Measurements from ENCODE around the gene DCTN3. TPM values are rescaled to one million over a fixed set of nuclear protein-coding genes. Genes with fewer than 3 reads are reported as not detected.
A peak's percentile ranks its signal among the peaks of the same experiment; 100 is the strongest.

The DCTN3 gene
- total and polyA plus RNA-seq, 9 of the 15 experiments (the other 6 are each of a cell fraction or from before 2014, with no cell fraction given), result 11.0 to 51.0 (median 41.9) TPM

DNA sequence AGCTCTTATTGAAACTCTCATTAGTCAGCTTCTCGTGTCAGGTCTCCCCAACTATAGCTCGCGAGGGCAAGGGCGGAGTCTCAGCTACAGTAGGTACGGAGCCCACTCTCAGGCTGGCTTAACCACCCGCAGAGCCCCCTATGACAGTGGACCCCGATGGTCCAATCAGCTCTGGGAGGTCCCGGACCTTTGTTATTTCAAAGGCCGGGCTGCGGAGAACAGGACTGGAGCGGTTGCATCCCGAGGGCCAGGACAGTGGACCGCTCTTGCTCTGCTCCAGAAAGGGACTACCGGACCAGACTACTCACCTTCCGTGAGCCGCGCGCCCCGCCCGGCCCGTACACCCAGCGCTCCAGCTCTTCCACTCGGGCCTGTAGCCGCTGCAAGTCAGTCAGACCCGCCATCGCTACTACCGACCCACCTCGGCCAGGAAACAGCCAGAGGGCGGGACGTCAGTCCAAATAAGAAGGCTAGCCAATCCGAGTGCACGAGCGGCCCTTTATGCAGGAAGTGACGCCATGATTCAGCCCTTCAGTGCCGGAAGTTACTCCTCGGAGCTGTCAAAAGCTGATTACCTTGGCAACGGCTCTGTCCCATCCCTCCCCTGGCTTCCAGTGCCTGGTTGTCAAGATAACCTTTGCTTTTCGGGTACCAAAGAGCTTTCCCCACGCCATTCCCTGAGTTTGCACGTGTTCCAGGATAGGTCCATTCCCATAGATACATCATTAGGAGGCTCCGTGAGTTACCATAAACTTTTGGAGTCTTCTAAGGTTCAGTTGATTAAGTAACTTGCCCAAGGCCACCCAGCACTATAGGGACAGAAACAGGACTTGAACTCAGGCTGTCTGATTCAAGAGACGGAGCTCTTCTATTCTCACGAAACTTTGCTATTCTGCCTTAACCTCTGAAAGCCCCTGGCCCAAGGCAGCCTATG, at the start of gene DCTN3 (continued):
- TF ChIP-seq, protein P1, sequence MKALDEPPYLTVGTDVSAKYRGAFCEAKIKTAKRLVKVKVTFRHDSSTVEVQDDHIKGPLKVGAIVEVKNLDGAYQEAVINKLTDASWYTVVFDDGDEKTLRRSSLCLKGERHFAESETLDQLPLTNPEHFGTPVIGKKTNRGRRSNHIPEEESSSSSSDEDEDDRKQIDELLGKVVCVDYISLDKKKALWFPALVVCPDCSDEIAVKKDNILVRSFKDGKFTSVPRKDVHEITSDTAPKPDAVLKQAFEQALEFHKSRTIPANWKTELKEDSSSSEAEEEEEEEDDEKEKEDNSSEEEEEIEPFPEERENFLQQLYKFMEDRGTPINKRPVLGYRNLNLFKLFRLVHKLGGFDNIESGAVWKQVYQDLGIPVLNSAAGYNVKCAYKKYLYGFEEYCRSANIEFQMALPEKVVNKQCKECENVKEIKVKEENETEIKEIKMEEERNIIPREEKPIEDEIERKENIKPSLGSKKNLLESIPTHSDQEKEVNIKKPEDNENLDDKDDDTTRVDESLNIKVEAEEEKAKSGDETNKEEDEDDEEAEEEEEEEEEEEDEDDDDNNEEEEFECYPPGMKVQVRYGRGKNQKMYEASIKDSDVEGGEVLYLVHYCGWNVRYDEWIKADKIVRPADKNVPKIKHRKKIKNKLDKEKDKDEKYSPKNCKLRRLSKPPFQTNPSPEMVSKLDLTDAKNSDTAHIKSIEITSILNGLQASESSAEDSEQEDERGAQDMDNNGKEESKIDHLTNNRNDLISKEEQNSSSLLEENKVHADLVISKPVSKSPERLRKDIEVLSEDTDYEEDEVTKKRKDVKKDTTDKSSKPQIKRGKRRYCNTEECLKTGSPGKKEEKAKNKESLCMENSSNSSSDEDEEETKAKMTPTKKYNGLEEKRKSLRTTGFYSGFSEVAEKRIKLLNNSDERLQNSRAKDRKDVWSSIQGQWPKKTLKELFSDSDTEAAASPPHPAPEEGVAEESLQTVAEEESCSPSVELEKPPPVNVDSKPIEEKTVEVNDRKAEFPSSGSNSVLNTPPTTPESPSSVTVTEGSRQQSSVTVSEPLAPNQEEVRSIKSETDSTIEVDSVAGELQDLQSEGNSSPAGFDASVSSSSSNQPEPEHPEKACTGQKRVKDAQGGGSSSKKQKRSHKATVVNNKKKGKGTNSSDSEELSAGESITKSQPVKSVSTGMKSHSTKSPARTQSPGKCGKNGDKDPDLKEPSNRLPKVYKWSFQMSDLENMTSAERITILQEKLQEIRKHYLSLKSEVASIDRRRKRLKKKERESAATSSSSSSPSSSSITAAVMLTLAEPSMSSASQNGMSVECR (CRISPR knock-in tag; IDR thresholded peaks at IDR 0.05), result peak; percentile 59
- TF ChIP-seq, protein P2, sequence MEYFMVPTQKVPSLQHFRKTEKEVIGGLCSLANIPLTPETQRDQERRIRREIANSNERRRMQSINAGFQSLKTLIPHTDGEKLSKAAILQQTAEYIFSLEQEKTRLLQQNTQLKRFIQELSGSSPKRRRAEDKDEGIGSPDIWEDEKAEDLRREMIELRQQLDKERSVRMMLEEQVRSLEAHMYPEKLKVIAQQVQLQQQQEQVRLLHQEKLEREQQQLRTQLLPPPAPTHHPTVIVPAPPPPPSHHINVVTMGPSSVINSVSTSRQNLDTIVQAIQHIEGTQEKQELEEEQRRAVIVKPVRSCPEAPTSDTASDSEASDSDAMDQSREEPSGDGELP (CRISPR knock-in tag; IDR thresholded peaks at IDR 0.05; ENCODE audit: borderline replicate concordance), result peak; percentile 44; the same call in 1 of the 2 replicates
- TF ChIP-seq, protein P3, sequence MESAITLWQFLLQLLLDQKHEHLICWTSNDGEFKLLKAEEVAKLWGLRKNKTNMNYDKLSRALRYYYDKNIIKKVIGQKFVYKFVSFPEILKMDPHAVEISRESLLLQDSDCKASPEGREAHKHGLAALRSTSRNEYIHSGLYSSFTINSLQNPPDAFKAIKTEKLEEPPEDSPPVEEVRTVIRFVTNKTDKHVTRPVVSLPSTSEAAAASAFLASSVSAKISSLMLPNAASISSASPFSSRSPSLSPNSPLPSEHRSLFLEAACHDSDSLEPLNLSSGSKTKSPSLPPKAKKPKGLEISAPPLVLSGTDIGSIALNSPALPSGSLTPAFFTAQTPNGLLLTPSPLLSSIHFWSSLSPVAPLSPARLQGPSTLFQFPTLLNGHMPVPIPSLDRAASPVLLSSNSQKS (CRISPR knock-in tag; IDR thresholded peaks at IDR 0.05), result no peak
- peak; percentile 85 for TF ChIP-seq POLR2G (IDR thresholded peaks at IDR 0.05; ENCODE audit: low read depth, low read length)
- TF ChIP-seq, protein P4, sequence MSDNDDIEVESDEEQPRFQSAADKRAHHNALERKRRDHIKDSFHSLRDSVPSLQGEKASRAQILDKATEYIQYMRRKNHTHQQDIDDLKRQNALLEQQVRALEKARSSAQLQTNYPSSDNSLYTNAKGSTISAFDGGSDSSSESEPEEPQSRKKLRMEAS (CRISPR knock-in tag; IDR thresholded peaks at IDR 0.05), result peak; percentile 38; the same call in 1 of the 2 replicates
- 0 out of 2 replicates have a peak, but pooled peaks have one; percentile 5 for TF ChIP-seq L3MBTL2 (IDR thresholded peaks at IDR 0.05)
- TF ChIP-seq ZNF583 (CRISPR knock-in tag; IDR thresholded peaks at IDR 0.05), result no peak
- TF ChIP-seq, protein P5, sequence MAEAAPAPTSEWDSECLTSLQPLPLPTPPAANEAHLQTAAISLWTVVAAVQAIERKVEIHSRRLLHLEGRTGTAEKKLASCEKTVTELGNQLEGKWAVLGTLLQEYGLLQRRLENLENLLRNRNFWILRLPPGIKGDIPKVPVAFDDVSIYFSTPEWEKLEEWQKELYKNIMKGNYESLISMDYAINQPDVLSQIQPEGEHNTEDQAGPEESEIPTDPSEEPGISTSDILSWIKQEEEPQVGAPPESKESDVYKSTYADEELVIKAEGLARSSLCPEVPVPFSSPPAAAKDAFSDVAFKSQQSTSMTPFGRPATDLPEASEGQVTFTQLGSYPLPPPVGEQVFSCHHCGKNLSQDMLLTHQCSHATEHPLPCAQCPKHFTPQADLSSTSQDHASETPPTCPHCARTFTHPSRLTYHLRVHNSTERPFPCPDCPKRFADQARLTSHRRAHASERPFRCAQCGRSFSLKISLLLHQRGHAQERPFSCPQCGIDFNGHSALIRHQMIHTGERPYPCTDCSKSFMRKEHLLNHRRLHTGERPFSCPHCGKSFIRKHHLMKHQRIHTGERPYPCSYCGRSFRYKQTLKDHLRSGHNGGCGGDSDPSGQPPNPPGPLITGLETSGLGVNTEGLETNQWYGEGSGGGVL (CRISPR knock-in tag; IDR thresholded peaks at IDR 0.05), result no peak
- TF ChIP-seq TAF9B (IDR thresholded peaks at IDR 0.05; ENCODE audit: partially characterized antibody), result no peak
- TF ChIP-seq RBBP5 (IDR thresholded peaks at IDR 0.05; ENCODE audit: borderline replicate concordance, insufficient read depth, low read length, poor library complexity, severe bottlenecking), result peak; percentile 33
- no peak for TF ChIP-seq LARP7 (IDR thresholded peaks at IDR 0.05)
- TF ChIP-seq ASH1L (IDR thresholded peaks at IDR 0.05; ENCODE audit: borderline replicate concordance, low read depth, partially characterized antibody), result no peak
- peak; percentile 49 for TF ChIP-seq SAP30 (IDR thresholded peaks at IDR 0.05; ENCODE audit: borderline replicate concordance, insufficient read depth, low read depth, low read length, poor library complexity, severe bottlenecking)
- TF ChIP-seq FOXM1 (IDR thresholded peaks at IDR 0.05; ENCODE audit: low read depth), result no peak
- TF ChIP-seq FOXM1 (CRISPR knock-in tag; IDR thresholded peaks at IDR 0.05; ENCODE audit: low read depth), result no peak
- TF ChIP-seq BMI1 (IDR thresholded peaks at IDR 0.05; ENCODE audit: low read length), result peak; percentile 66
- TF ChIP-seq XRCC3 (IDR thresholded peaks at IDR 0.05), result no peak
- TF ChIP-seq ZC3H8 (IDR thresholded peaks at IDR 0.05), result no peak

Data from K562 (cell line).